ENCODE data around the gene ZBTB8A.

- TF ChIP-seq CTCF (conservative IDR thresholded peaks at IDR 0.05; ENCODE audit: low read depth, low read length) (no peak), EZH2 (IDR thresholded peaks at IDR 0.05; ENCODE audit: low read length, unreplicated experiment) (no peak), EZH2phosphoT487 (IDR thresholded peaks at IDR 0.05; ENCODE audit: borderline replicate concordance, low read length) (no peak)
Observed at GRCh38 chr1:32651461-32652073, 112.3 kb downstream of the ZBTB8A start.
